Measurements from ENCODE around the gene NR3C1.

Gene NR3C1

DNA sequence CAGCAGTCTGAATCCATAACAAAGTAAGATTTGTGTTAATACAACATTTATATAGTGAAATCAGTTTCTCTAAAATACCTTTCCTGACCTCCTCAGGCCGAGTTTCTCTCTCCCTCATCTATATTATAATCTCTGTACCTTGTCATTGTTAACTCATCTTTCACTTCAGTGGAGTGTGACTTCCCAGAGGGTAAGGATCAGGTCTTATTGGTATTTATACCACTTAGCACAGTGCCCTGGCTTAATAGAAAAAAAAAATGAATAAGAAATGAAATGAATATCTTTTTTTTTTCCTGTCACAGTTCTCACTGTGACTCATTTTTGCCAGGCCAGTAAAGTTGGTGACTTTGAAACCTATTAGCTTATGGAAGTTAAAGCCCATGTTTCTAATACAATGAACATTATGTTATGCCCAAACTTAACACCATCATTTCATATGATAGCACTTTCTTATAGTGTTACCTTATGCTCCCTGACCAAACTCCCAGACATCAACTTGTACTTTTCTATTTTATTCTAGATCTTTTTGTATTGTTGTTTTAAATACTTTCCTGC is 90.1 kb downstream of the NR3C1 start:
- no peak for DNase-seq (ENCODE audit: extremely low spot score)
- TF ChIP-seq, protein P1, sequence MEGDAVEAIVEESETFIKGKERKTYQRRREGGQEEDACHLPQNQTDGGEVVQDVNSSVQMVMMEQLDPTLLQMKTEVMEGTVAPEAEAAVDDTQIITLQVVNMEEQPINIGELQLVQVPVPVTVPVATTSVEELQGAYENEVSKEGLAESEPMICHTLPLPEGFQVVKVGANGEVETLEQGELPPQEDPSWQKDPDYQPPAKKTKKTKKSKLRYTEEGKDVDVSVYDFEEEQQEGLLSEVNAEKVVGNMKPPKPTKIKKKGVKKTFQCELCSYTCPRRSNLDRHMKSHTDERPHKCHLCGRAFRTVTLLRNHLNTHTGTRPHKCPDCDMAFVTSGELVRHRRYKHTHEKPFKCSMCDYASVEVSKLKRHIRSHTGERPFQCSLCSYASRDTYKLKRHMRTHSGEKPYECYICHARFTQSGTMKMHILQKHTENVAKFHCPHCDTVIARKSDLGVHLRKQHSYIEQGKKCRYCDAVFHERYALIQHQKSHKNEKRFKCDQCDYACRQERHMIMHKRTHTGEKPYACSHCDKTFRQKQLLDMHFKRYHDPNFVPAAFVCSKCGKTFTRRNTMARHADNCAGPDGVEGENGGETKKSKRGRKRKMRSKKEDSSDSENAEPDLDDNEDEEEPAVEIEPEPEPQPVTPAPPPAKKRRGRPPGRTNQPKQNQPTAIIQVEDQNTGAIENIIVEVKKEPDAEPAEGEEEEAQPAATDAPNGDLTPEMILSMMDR (IDR thresholded peaks at IDR 0.05; ENCODE audit: control extremely low read depth, extremely low read depth, low read depth, missing control alignments): no peak
- ChIA-PET CTCF (interaction anchor here (0.7 to 1.6 kb wide), 3 partner anchors 8 to 1152 kb away, joined by 3 to 4 read pairs (median 3); no protein-coding TSS in a partner anchor), POLR2A (interaction anchor here (0.6 kb wide), 1 partner anchor 309 kb away, joined by 4 read pairs; no protein-coding TSS in a partner anchor)

DNA sequence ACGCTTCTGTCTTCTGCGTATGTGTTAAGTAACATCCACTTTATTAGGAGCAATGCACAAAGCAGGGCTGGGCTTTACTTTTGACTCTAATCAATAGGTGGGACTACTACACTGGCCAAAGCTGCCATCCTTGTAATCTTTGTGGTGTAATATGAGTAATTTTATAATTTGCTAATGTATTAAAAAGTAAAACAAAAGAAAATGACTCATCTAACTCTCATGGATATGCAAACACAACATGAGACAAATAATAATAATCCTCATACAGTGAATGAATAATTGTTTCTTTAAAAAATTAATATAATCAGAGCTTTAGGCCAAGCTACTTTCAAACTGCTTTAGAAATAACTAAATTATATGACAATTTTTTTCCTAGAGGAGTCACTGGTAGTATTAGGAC is 90.7 kb downstream of the NR3C1 start:
- no peak for DNase-seq (ENCODE audit: extremely low spot score)
- TF ChIP-seq, protein P1 (IDR thresholded peaks at IDR 0.05; ENCODE audit: control extremely low read depth, extremely low read depth, low read depth, missing control alignments): no peak
- ChIA-PET POLR2A (no interaction called here), CTCF (interaction anchor here (1.6 kb wide), 1 partner anchor 7 kb away, joined by 3 read pairs; no protein-coding TSS in a partner anchor)

DNA sequence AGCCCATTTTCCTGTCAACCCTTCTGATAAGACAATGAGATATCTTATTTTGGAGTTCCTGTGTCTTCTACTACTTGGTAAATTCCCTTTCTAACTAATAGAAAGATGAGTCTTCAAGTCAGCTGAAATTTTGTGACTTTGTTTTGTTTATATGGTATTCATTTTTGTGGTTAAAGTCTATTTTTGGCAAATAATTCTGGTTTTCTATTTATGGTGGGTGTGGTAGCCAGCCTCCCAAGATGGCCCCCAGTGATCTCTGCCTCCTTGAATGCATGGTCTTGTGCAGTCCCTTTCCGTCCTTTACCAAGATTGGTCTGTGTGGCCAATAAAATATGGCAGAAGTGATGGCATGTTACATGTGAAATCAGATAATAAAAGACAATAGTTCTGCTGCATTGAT is 91.5 kb downstream of the NR3C1 start:
- TF ChIP-seq, protein P1 (IDR thresholded peaks at IDR 0.05; ENCODE audit: control extremely low read depth, extremely low read depth, low read depth, missing control alignments): no peak
- POLR2A ChIA-PET: no interaction called here
- CTCF ChIA-PET: no interaction called here
- no peak for DNase-seq (ENCODE audit: extremely low spot score)

DNA sequence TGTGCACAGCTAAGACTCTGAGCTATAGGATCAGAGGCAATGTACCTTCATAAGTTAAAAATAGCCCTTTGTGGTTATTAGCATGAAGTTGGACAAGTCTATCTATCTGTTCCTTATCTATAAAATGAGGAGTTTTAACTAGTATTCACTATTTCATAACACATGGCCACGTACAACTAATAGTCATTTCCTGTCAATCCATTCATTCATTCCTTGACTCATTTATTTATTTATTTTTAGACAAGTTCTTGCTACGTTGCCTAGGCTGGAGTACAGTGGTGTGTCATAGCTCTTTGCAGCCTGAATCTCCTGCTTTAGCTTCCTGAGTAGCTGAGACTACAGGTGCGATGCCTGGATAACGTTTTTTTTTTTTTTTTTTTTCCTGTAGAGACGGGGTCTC is 92.1 kb downstream of the NR3C1 start:
- no peak for DNase-seq (ENCODE audit: extremely low spot score)
- TF ChIP-seq, protein P1 (IDR thresholded peaks at IDR 0.05; ENCODE audit: control extremely low read depth, extremely low read depth, low read depth, missing control alignments): no peak
- ChIA-PET POLR2A (interaction anchor here (0.5 kb wide), 1 partner anchor 12 kb away, joined by 3 read pairs; no protein-coding TSS in a partner anchor), CTCF (interaction anchor here (1.2 kb wide), 1 partner anchor 184 kb away, joined by 3 read pairs; no protein-coding TSS in a partner anchor)

GRCh38 chr5:143309661-143310431 is 93.6 kb downstream of the NR3C1 start:
- DNase-seq (ENCODE audit: extremely low spot score): no peak
- TF ChIP-seq, protein P1 (IDR thresholded peaks at IDR 0.05; ENCODE audit: control extremely low read depth, extremely low read depth, low read depth, missing control alignments): no peak
- CTCF ChIA-PET: interaction anchor here (1.2 kb wide), 1 partner anchor 182 kb away, joined by 3 read pairs; no protein-coding TSS in a partner anchor
- POLR2A ChIA-PET: no interaction called here

- CTCF ChIA-PET: interaction anchor here (0.7 to 1.6 kb wide), 2 partner anchors 9 to 15 kb away, joined by 3 to 4 read pairs; no protein-coding TSS in a partner anchor
- POLR2A ChIA-PET: interaction anchor here (0.6 kb wide), 1 partner anchor 129 kb away, joined by 3 read pairs; no protein-coding TSS in a partner anchor
- TF ChIP-seq, protein P1 (IDR thresholded peaks at IDR 0.05; ENCODE audit: control extremely low read depth, extremely low read depth, low read depth, missing control alignments): no peak
- DNase-seq (ENCODE audit: extremely low spot score): no peak
Observed at GRCh38 chr5:143308731-143309130, 94.8 kb downstream of the NR3C1 start.
